Mesenchymal stem cell (in vitro differentiated cells and primary cell): ENCODE results near the gene SLC25A31.
A peak's percentile ranks its signal among the peaks of the same experiment; 100 is the strongest.

ENCODE experiments used
- DNase-seq: peaks from one replicate; pipeline ENCODE4 v3.0.0-alpha.2; 2013
- H2AFZ ChIP-seq: one replicate; pipeline ENCODE4 v1.6.1; 2013; ENCODE audit warnings: low read depth, mild to moderate bottlenecking, control low read depth, inconsistent platforms, low read length, moderate library complexity
- H2AK5ac ChIP-seq: 2 replicates; pipeline ENCODE4 v1.6.1; 2013; ENCODE audit warnings: low read length, moderate library complexity, mild to moderate bottlenecking, inconsistent platforms; ENCODE audit not compliant: severe bottlenecking
- H2BK120ac ChIP-seq: one replicate; pipeline ENCODE4 v1.6.1; 2013; ENCODE audit warnings: low read depth, mild to moderate bottlenecking, inconsistent platforms, low read length, moderate library complexity
- H2BK12ac ChIP-seq, 2 experiments: one replicate each; pipeline ENCODE4 v1.6.1; 2013; ENCODE audit warnings: inconsistent platforms in 2 of 2, low read length in 2 of 2, mild to moderate bottlenecking in 2 of 2, moderate library complexity in 2 of 2, control low read depth in 1 of 2
- H2BK15ac ChIP-seq: one replicate; pipeline ENCODE4 v1.6.1; 2013; ENCODE audit warnings: mild to moderate bottlenecking, low read depth, inconsistent platforms; ENCODE audit not compliant: poor library complexity, severe bottlenecking
- H2BK5ac ChIP-seq: 2 replicates; pipeline ENCODE4 v1.6.1; 2013; ENCODE audit warnings: low read depth, mild to moderate bottlenecking, low read length, control low read depth, inconsistent platforms; ENCODE audit not compliant: poor library complexity, severe bottlenecking
- H3K14ac ChIP-seq, 2 experiments: one replicate each; pipeline ENCODE4 v1.6.1; 2013; ENCODE audit warnings: inconsistent platforms in 2 of 2, low read length in 2 of 2, control low read depth in 1 of 2, mild to moderate bottlenecking in 1 of 2, moderate library complexity in 1 of 2
- H3K18ac ChIP-seq, 2 experiments: one replicate each; pipeline ENCODE4 v1.6.1; 2013; ENCODE audit warnings: inconsistent platforms in 2 of 2, low read length in 2 of 2, control low read depth in 1 of 2, low read depth in 1 of 2, mild to moderate bottlenecking in 1 of 2
- H3K23ac ChIP-seq, 2 experiments: one replicate each; pipeline ENCODE4 v1.6.1; 2013; ENCODE audit warnings: inconsistent platforms in 2 of 2, low read length in 2 of 2, mild to moderate bottlenecking in 2 of 2, moderate library complexity in 2 of 2, control low read depth in 1 of 2
- H3K27ac ChIP-seq: 2 replicates; pipeline ENCODE4 v1.5.1; 2013; ENCODE audit warnings: mild to moderate bottlenecking, moderate library complexity, low read length, control low read depth, inconsistent platforms; ENCODE audit not compliant: poor library complexity, severe bottlenecking
- H3K27me3 ChIP-seq, 2 experiments: 2 replicates each; pipeline versions ENCODE4 v1.6.1 to v1.7.0; 2013; ENCODE audit warnings: low read length in 2 of 2, mild to moderate bottlenecking in 2 of 2, moderate library complexity in 2 of 2, control low read depth in 1 of 2, inconsistent platforms in 1 of 2; ENCODE audit not compliant: control insufficient read depth in 1 of 2, insufficient read depth in 1 of 2
- H3K36me3 ChIP-seq, 2 experiments: 2 replicates each; pipeline versions ENCODE4 v1.6.1 to v1.7.0; 2013; ENCODE audit warnings: low read length in 2 of 2, control low read depth in 1 of 2, inconsistent platforms in 1 of 2, low read depth in 1 of 2, mild to moderate bottlenecking in 1 of 2; ENCODE audit not compliant: insufficient read depth in 2 of 2, control insufficient read depth in 1 of 2
- H3K4ac ChIP-seq, 2 experiments: one replicate each; pipeline ENCODE4 v1.6.1; 2013; ENCODE audit warnings: inconsistent platforms in 2 of 2, low read length in 2 of 2, mild to moderate bottlenecking in 2 of 2, moderate library complexity in 2 of 2, control low read depth in 1 of 2, low read depth in 1 of 2
- H3K4me1 ChIP-seq: 2 replicates; pipeline ENCODE4 v1.6.1; 2013; ENCODE audit warnings: low read depth, low read length, control low read depth; ENCODE audit not compliant: control insufficient read depth, insufficient read depth
- H3K4me2 ChIP-seq: 2 replicates; pipeline ENCODE4 v1.6.1; 2013; ENCODE audit warnings: low read length, mild to moderate bottlenecking, inconsistent platforms; ENCODE audit not compliant: poor library complexity, severe bottlenecking
- H3K4me3 ChIP-seq, 2 experiments: 2 replicates each; pipeline versions ENCODE4 v1.5.1 to v1.7.0; 2013; ENCODE audit warnings: low read length in 2 of 2, mild to moderate bottlenecking in 2 of 2, control low read depth in 1 of 2, low read depth in 1 of 2; ENCODE audit not compliant: insufficient read depth in 1 of 2
- H3K79me1 ChIP-seq: replicated peaks from 2 replicates; pipeline ENCODE4 v1.6.1; 2013; ENCODE audit warnings: mild to moderate bottlenecking, control low read depth, low read length, inconsistent platforms; ENCODE audit not compliant: poor library complexity, severe bottlenecking
- H3K9ac ChIP-seq: 2 replicates; pipeline ENCODE4 v1.7.0; 2013; ENCODE audit warnings: mild to moderate bottlenecking, low read length, moderate library complexity
- H3K9me3 ChIP-seq: 2 replicates; pipeline ENCODE4 v1.7.0; 2013; ENCODE audit warnings: mild to moderate bottlenecking, low read length; ENCODE audit not compliant: control insufficient read depth
- H4K8ac ChIP-seq: one replicate; pipeline ENCODE4 v1.6.1; 2013; ENCODE audit warnings: inconsistent platforms, mild to moderate bottlenecking, low read length, moderate library complexity
- H4K91ac ChIP-seq: one replicate; pipeline ENCODE4 v1.6.1; 2013; ENCODE audit warnings: mild to moderate bottlenecking, low read length, inconsistent platforms
- WGBS: methylation state at CpG from one replicate; pipeline ENCODE4 v1.1.7; 2013; ENCODE audit warnings: mixed read lengths; 5-methylcytosine and 5-hydroxymethylcytosine counted together

Gene SLC25A31

DNA sequence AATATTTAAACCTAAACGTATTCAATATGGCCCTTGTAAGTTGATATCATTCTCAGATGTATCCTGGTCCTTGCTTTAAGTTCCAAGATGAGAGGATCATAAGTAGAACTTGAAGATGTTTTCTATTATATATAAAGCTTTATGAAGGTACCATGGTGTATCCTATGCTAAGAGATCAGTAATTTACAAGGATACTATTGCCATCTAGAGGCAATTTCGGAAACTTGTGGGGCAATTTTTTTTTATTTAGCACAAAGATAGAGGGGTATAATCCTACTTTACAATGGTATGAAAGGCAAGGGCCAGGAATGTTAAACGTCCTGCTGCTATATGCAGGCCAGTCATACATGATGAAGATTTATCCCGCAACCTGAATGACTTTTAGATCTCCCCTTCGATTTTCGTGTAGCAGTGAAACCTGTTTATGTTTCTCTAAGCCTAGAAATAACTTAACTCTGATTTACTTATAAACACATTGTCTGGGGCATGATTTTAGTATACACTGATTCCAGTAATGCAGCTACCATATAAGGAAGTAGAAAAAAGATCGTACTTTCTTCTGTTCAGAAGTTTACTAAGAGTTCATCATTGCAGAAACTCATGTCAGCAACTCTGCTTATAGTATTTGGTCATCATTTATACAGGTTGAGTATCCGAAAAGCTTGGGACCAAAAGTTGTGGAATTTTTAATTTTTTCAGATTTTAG is 2.6 kb downstream of the SLC25A31 start:
- H4K8ac ChIP-seq, result no peak overlapping the region
- WGBS, result 0% methylated on average over 2 of the region's 8 CpGs
- no peak overlapping the region for H3K27ac ChIP-seq
- H3K27me3 ChIP-seq, result no peaks in the 10 kb centered on the region
- no peaks in the 10 kb centered on the region for H3K9me3 ChIP-seq
- no peak overlapping the region for H2BK5ac ChIP-seq
- DNase-seq, result peak; percentile 61
- no peak overlapping the region for H3K4me2 ChIP-seq
- no peak overlapping the region for H2BK15ac ChIP-seq
- H3K79me1 ChIP-seq, result no peaks in the 10 kb centered on the region
- no peak overlapping the region for H2BK120ac ChIP-seq
- H3K4me3 ChIP-seq, result no peak overlapping the region
- H2AK5ac ChIP-seq, result no peak overlapping the region
- no peak overlapping the region for H3K14ac ChIP-seq
- H3K4me1 ChIP-seq, result peaks cover 5% of the 10 kb centered on the region
- H3K4ac ChIP-seq, result no peak overlapping the region
- H3K23ac ChIP-seq, result no peak overlapping the region
- H3K18ac ChIP-seq, result no peak overlapping the region
- H2BK12ac ChIP-seq, result no peak overlapping the region
- H3K9ac ChIP-seq, result no peak overlapping the region
- peaks cover 0 to 8% of the 10 kb centered on the region in 2 experiments for H3K36me3 ChIP-seq
- no peak overlapping the region for H2AFZ ChIP-seq
- H4K91ac ChIP-seq, result no peak overlapping the region

GRCh38 chr4:127734976-127735375 is 4.8 kb downstream of the SLC25A31 start:
- Histone ChIP-seq H3K79me1 (no peaks in the 10 kb centered on the region), H3K23ac (no peak overlapping the region), H3K4me1 (peaks cover 5% of the 10 kb centered on the region), H4K91ac (no peak overlapping the region), H3K27me3 (no peaks in the 10 kb centered on the region), H2BK120ac (no peak overlapping the region), H3K4me3 (no peak overlapping the region), H4K8ac (no peak overlapping the region), H3K27ac (no peak overlapping the region), H3K14ac (no peak overlapping the region), H3K9me3 (no peaks in the 10 kb centered on the region), H3K36me3 (peaks cover 0 to 8% of the 10 kb centered on the region in 2 experiments), H3K9ac (no peak overlapping the region), H3K18ac (no peak overlapping the region), H3K4ac (no peak overlapping the region), H2BK12ac (no peak overlapping the region), H2AK5ac (no peak overlapping the region), H3K4me2 (no peak overlapping the region), H2BK5ac (no peak overlapping the region), H2AFZ (no peak overlapping the region), H2BK15ac (no peak overlapping the region)
- no peak for DNase-seq
- 100% methylated on average over 1 of the region's 2 CpGs for WGBS

DNA sequence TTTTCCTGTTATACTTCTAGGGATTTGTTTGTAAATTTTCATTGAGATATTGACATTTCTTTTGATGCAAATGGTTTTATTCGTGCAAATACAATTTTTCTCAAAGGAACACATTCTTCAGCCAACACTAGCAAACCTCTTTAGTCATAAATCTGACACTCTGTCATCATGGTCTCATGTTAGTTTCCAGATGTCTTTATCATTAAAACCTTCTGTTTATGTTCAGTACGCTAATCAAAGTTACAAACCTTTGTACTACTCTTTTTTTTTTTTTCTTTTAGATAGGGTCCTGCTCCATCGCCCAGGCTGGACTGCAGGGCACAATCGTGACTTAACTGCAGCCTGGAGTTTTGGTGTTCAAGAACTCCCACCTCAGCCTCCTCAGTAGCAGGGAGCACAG is 7.1 kb downstream of the SLC25A31 start:
- Histone ChIP-seq H3K23ac (no peak overlapping the region), H4K8ac (no peak overlapping the region), H3K4me3 (no peak overlapping the region), H3K79me1 (no peaks in the 10 kb centered on the region), H2BK12ac (no peak overlapping the region), H3K27ac (no peak overlapping the region), H3K4me2 (no peak overlapping the region), H3K14ac (no peak overlapping the region), H3K18ac (no peak overlapping the region), H3K9me3 (peaks cover 12% of the 10 kb centered on the region), H2AFZ (no peak overlapping the region), H2BK5ac (no peak overlapping the region), H2BK120ac (no peak overlapping the region), H3K4ac (no peak overlapping the region), H4K91ac (no peak overlapping the region), H2AK5ac (peak overlapping the region; percentile 71), H3K4me1 (peaks cover 2% of the 10 kb centered on the region), H3K36me3 (no peaks in the 10 kb centered on the region), H3K27me3 (no peaks in the 10 kb centered on the region), H2BK15ac (no peak overlapping the region), H3K9ac (no peak overlapping the region)
- 77% methylated on average over 4 of the region's 4 CpGs for WGBS
- DNase-seq, result no peak

DNA sequence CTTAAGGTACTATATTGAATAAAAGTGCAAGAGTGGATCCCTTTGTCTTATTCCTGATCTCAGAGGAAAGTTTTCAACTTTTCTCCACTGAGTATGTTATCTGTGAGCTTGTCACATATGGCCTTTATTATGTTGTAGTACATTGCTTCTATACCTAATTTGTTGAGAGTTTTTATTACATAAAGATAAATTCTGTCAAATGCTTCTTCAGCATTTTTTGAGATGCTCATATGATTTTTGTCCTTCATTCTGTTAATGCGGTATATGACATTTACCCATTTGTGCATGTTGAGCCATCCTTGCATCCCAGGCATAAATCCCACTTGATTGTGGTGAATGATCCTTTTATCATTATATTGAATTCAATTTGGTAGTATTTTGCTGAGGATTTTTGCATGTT is 11.0 kb downstream of the SLC25A31 start:
- Histone ChIP-seq H4K8ac (no peak overlapping the region), H3K79me1 (no peaks in the 10 kb centered on the region), H3K4me1 (peaks cover 2% of the 10 kb centered on the region)

More for the DNA sequence above, 11.0 kb downstream of the SLC25A31 start:
- Histone ChIP-seq H3K27ac (no peak overlapping the region), H2BK5ac (no peak overlapping the region), H3K9me3 (peaks cover 18% of the 10 kb centered on the region), H2AFZ (no peak overlapping the region), H3K18ac (no peak overlapping the region), H2BK12ac (no peak overlapping the region), H2BK15ac (no peak overlapping the region), H2AK5ac (no peak overlapping the region), H3K36me3 (no peaks in the 10 kb centered on the region), H3K4me3 (no peak overlapping the region), H3K9ac (no peak overlapping the region), H3K14ac (no peak overlapping the region), H4K91ac (no peak overlapping the region), H3K4me2 (no peak overlapping the region), H3K27me3 (no peaks in the 10 kb centered on the region), H2BK120ac (no peak overlapping the region), H3K4ac (no peak overlapping the region), H3K23ac (no peak overlapping the region)
- DNase-seq, result no peak
- 100% methylated on average over 1 of the region's 1 CpG for WGBS
